Measurements from ENCODE around the gene TRIM7. TPM values are rescaled to one million over a fixed set of nuclear protein-coding genes. Genes with fewer than 3 reads are reported as not detected.

TRIM7 gene
- total and polyA plus RNA-seq, 2 donors (not counting 1 experiment from before 2014, with no cell fraction given) = 4.7 to 7.3 TPM

- H3K79me2 ChIP-seq (ENCODE audit: control insufficient read depth, insufficient read depth, low read length) = no peaks in the 10 kb centered on the region
- no peak overlapping the region for H2AFZ ChIP-seq (ENCODE audit: low read length)
- H3K36me3 ChIP-seq (ENCODE audit: control insufficient read depth, insufficient read depth, low read length) = no peaks in the 10 kb centered on the region
- no peaks in the 10 kb centered on the region for H3K9me3 ChIP-seq (ENCODE audit: control insufficient read depth, insufficient read depth, low read depth, low read length)
- no peaks in the 10 kb centered on the region for H4K20me1 ChIP-seq (ENCODE audit: control insufficient read depth, extremely low read depth, insufficient read depth, low read length)
- no peak overlapping the region for H3K9ac ChIP-seq (ENCODE audit: insufficient read depth, low read length)
- no peak for DNase-seq (ENCODE audit: low read depth in 2 of 2)
- no peak overlapping the region for H3K4me3 ChIP-seq (replicated peaks in 1 of 4; ENCODE audit: control extremely low read depth in 1 of 4, insufficient read depth in 1 of 4, low read depth in 3 of 4, low read length in 4 of 4)
- H3K4me1 ChIP-seq (ENCODE audit: control insufficient read depth, extremely low read depth, insufficient read depth, low read length) = peaks cover 2% of the 10 kb centered on the region
- H3K4me2 ChIP-seq (ENCODE audit: extremely low read depth, insufficient read depth, low read length) = no peak overlapping the region
- TF ChIP-seq CTCF (conservative IDR thresholded peaks at IDR 0.05 in 1 of 2, IDR thresholded peaks at IDR 0.05 in 1 of 2; ENCODE audit: low read depth in 1 of 2, low read length in 2 of 2) (no peak), EZH2 (IDR thresholded peaks at IDR 0.05; ENCODE audit: low read length, missing control alignments) (no peak)
- no peak overlapping the region for H3K27ac ChIP-seq (ENCODE audit: insufficient read depth, low read length)
- H3K27me3 ChIP-seq (ENCODE audit: control insufficient read depth, insufficient read depth, low read length) = no peaks in the 10 kb centered on the region
These were observed 6.0 kb downstream of the TRIM7 start for GRCh38 chr5:181198905-181199519.

- Histone ChIP-seq H3K9me3 (ENCODE audit: control insufficient read depth, insufficient read depth, low read depth, low read length) (no peaks in the 10 kb centered on the region), H3K27ac (ENCODE audit: insufficient read depth, low read length) (no peak overlapping the region), H3K36me3 (ENCODE audit: control insufficient read depth, insufficient read depth, low read length) (no peaks in the 10 kb centered on the region), H3K4me2 (ENCODE audit: extremely low read depth, insufficient read depth, low read length) (no peak overlapping the region), H3K27me3 (ENCODE audit: control insufficient read depth, insufficient read depth, low read length) (no peaks in the 10 kb centered on the region), H3K4me3 (replicated peaks in 1 of 4; ENCODE audit: control extremely low read depth in 1 of 4, insufficient read depth in 1 of 4, low read depth in 3 of 4, low read length in 4 of 4) (no peak overlapping the region), H3K4me1 (ENCODE audit: control insufficient read depth, extremely low read depth, insufficient read depth, low read length) (peaks cover 2% of the 10 kb centered on the region), H4K20me1 (ENCODE audit: control insufficient read depth, extremely low read depth, insufficient read depth, low read length) (no peaks in the 10 kb centered on the region), H3K9ac (ENCODE audit: insufficient read depth, low read length) (no peak overlapping the region), H3K79me2 (ENCODE audit: control insufficient read depth, insufficient read depth, low read length) (no peaks in the 10 kb centered on the region), H2AFZ (ENCODE audit: low read length) (no peak overlapping the region)
- DNase-seq (ENCODE audit: low read depth in 2 of 2) = no peak
- no peak for TF ChIP-seq EZH2 (IDR thresholded peaks at IDR 0.05; ENCODE audit: low read length, missing control alignments)
- no peak for TF ChIP-seq CTCF (conservative IDR thresholded peaks at IDR 0.05 in 1 of 2, IDR thresholded peaks at IDR 0.05 in 1 of 2; ENCODE audit: low read depth in 1 of 2, low read length in 2 of 2)
These were observed 6.8 kb downstream of the TRIM7 start for GRCh38 chr5:181198106-181198685.

- no peak overlapping the region for H3K27ac ChIP-seq (ENCODE audit: insufficient read depth, low read length)
- H3K9me3 ChIP-seq (ENCODE audit: control insufficient read depth, insufficient read depth, low read depth, low read length) = no peaks in the 10 kb centered on the region
- H3K9ac ChIP-seq (ENCODE audit: insufficient read depth, low read length) = no peak overlapping the region
- no peak for DNase-seq (ENCODE audit: low read depth in 2 of 2)
- H3K27me3 ChIP-seq (ENCODE audit: control insufficient read depth, insufficient read depth, low read length) = no peaks in the 10 kb centered on the region
- H3K36me3 ChIP-seq (ENCODE audit: control insufficient read depth, insufficient read depth, low read length) = no peaks in the 10 kb centered on the region
- no peak overlapping the region for H2AFZ ChIP-seq (ENCODE audit: low read length)
- no peak overlapping the region for H3K4me2 ChIP-seq (ENCODE audit: extremely low read depth, insufficient read depth, low read length)
- H4K20me1 ChIP-seq (ENCODE audit: control insufficient read depth, extremely low read depth, insufficient read depth, low read length) = no peaks in the 10 kb centered on the region
- H3K4me1 ChIP-seq (ENCODE audit: control insufficient read depth, extremely low read depth, insufficient read depth, low read length) = peaks cover 2% of the 10 kb centered on the region
- H3K4me3 ChIP-seq (replicated peaks in 1 of 4; ENCODE audit: control extremely low read depth in 1 of 4, insufficient read depth in 1 of 4, low read depth in 3 of 4, low read length in 4 of 4) = no peak overlapping the region
- H3K79me2 ChIP-seq (ENCODE audit: control insufficient read depth, insufficient read depth, low read length) = no peaks in the 10 kb centered on the region
- TF ChIP-seq CTCF (conservative IDR thresholded peaks at IDR 0.05 in 1 of 2, IDR thresholded peaks at IDR 0.05 in 1 of 2; ENCODE audit: low read depth in 1 of 2, low read length in 2 of 2) (no peak), EZH2 (IDR thresholded peaks at IDR 0.05; ENCODE audit: low read length, missing control alignments) (no peak)
These were observed 7.6 kb downstream of the TRIM7 start for GRCh38 chr5:181197326-181197951.

Data from fibroblast of lung (primary cell).